Mucosa of descending colon (tissue), 3 donors: ENCODE results near the gene LIMS2. TPM values are rescaled to one million over a fixed set of nuclear protein-coding genes. Genes with fewer than 3 reads are reported as not detected.

Source experiments
- ATAC-seq: fragments of 200-7000 bp; cut with Tn5 transposase; one replicate; pipeline ENCODE4 v1.9.1; 2020; ENCODE audit warnings: mild to moderate bottlenecking, moderate library complexity
- DNase-seq, 3 donors: peaks; one replicate each; pipeline ENCODE4 v3.0.0-alpha.2; 2020
- H3K36me3 ChIP-seq: fragments of 200-600 bp; one replicate; pipeline ENCODE4 v1.8.0; 2021; ENCODE audit warnings: low read depth, mild to moderate bottlenecking
- H3K4me1 ChIP-seq: fragments of 200-600 bp; one replicate; pipeline ENCODE4 v1.8.0; 2021; ENCODE audit warnings: low read depth, mild to moderate bottlenecking
- H3K4me3 ChIP-seq: fragments of 200-600 bp; one replicate; pipeline ENCODE4 v1.8.0; 2021; ENCODE audit warnings: mild to moderate bottlenecking
- H3K9me3 ChIP-seq: fragments of 200-600 bp; one replicate; pipeline ENCODE4 v1.8.0; 2021; ENCODE audit warnings: mild to moderate bottlenecking
- CTCF ChIP-seq: fragments of 200-600 bp; IDR thresholded peaks from one replicate; pipeline ENCODE4 v1.8.0; 2022; ENCODE audit warnings: antibody characterized with exemption, mild to moderate bottlenecking
- intact Hi-C, 2 donors: fragments of 100-400 bp; cut with DNase I in 1 of 2; cut with micrococcal nuclease in 1 of 2; formaldehyde crosslinking; loops; one replicate each; pipeline versions ENCODE4 v1.11.0 to v1.11.1; 2022; cut with DNase I, micrococcal nuclease
- total RNA-seq, 3 donors: library from RNA; stranded (reverse); fragmentation: NEBNext Ultra II Directional in 2 of 3; extraction: Animal tissue kit (Norgen Biotek cat#: 25700) in 2 of 3; gene quantifications; one replicate each; pipeline versions ENCODE4 v1.2.1 to v1.2.4, GENCODE V29; 2021 to 2023
- donor health status: DM: no; HTN: no; CAD: no; lungs with moderate emphysema.
- donor health status: DM: no; HTN: no; CAD: no.
- donor health status: DM: no; HTN: yes; CAD: no.

The LIMS2 gene
- total RNA-seq, 3 donors from 2014 or later: 12.5 to 478 (median 29.9) TPM

- intact Hi-C loops: no loop called here
- no peak for TF ChIP-seq CTCF
- Histone ChIP-seq H3K36me3 (no peaks in the 10 kb centered on the region), H3K4me1 (peaks cover 2% of the 10 kb centered on the region), H3K4me3 (no peak overlapping the region), H3K9me3 (no peaks in the 10 kb centered on the region)
- ATAC-seq: no peak
- no peak for DNase-seq
These were observed 34.0 kb upstream of the LIMS2 start for GRCh38 chr2:127709336-127709735.

- Histone ChIP-seq H3K4me1 (peaks cover 15% of the 10 kb centered on the region), H3K9me3 (no peaks in the 10 kb centered on the region), H3K36me3 (no peaks in the 10 kb centered on the region), H3K4me3 (no peak overlapping the region)
- no peak for DNase-seq
- TF ChIP-seq CTCF: no peak
- ATAC-seq: peak; percentile 9
- intact Hi-C loops: no loop called here
These were observed 32.7 kb upstream of the LIMS2 start for GRCh38 chr2:127707890-127708648.

- Histone ChIP-seq H3K9me3 (no peaks in the 10 kb centered on the region), H3K36me3 (no peaks in the 10 kb centered on the region), H3K4me1 (peaks cover 24% of the 10 kb centered on the region), H3K4me3 (no peak overlapping the region)
- ATAC-seq (no peak), DNase-seq (no peak)
- TF ChIP-seq CTCF: no peak
- intact Hi-C loops: no loop called here
These were observed 31.1 kb upstream of the LIMS2 start for GRCh38 chr2:127706215-127706990.

- DNase-seq (no peak), ATAC-seq (no peak)
- Histone ChIP-seq H3K36me3 (no peaks in the 10 kb centered on the region), H3K4me1 (peaks cover 30% of the 10 kb centered on the region), H3K4me3 (no peak overlapping the region), H3K9me3 (no peaks in the 10 kb centered on the region)
- no peak for TF ChIP-seq CTCF
- intact Hi-C loops: no loop called here
These were observed 30.2 kb upstream of the LIMS2 start for GRCh38 chr2:127705391-127706065.

- ATAC-seq (no peak), DNase-seq (no peak)
- no peaks in the 10 kb centered on the region for H3K36me3 ChIP-seq
- H3K4me3 ChIP-seq: no peak overlapping the region
- no peak for TF ChIP-seq CTCF
- intact Hi-C loops: no loop called here
- no peaks in the 10 kb centered on the region for H3K9me3 ChIP-seq
- peaks cover 32% of the 10 kb centered on the region for H3K4me1 ChIP-seq
These were observed 29.5 kb upstream of the LIMS2 start for GRCh38 chr2:127704641-127705390.
